Measurements from ENCODE around the gene MYLK3.
A peak's percentile ranks its signal among the peaks of the same experiment; 100 is the strongest.

MYLK3 gene

GRCh38 chr16:46757339-46758050 is 9.4 kb upstream of the MYLK3 start:
- no peak for DNase-seq

- no peak for DNase-seq
These were observed 8.6 kb upstream of the MYLK3 start for GRCh38 chr16:46756772-46757171.

DNA sequence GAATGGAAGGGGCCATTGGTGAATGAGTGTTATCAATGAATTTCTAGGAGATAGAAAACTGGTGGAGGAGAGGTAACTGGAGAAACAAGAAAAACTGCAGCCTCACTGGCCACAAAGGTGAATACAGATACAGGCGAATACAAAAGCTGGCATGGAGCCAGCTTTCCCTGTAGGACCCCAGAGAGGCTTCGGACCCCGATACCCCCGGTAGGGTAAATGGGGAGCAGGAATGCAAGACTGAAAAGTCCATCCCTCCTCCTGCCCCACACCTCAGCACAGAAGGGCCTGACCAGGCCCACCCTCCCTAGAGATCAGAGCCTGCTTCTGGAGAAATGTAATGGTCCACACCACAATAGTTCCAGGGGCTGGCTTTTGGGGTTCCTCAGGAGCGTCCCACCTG is 4.9 kb upstream of the MYLK3 start:
- DNase-seq = no peak

DNA sequence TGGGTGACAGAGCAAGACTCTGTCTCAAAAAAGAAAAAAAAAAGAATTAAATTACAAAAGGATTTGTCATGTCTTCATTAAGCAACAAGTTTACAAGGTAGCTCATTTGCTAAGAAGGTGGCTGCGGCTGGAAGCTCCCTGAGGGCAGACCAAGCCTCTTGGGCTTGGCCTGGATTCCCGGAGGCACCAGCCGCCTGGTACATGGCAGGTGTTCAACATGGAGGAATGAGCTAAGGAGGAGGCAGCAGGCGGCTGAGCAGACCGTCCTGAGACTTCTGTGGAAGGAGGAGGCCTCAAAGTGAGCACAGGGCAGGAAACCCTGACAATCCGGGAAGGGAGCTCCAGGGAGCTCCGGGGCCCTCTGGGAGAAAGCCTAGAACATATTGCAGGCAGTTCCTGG is 3.2 kb upstream of the MYLK3 start:
- DNase-seq = no peak

- no peak for DNase-seq
These were observed 896 bp upstream of the MYLK3 start for GRCh38 chr16:46748775-46749705.

DNA sequence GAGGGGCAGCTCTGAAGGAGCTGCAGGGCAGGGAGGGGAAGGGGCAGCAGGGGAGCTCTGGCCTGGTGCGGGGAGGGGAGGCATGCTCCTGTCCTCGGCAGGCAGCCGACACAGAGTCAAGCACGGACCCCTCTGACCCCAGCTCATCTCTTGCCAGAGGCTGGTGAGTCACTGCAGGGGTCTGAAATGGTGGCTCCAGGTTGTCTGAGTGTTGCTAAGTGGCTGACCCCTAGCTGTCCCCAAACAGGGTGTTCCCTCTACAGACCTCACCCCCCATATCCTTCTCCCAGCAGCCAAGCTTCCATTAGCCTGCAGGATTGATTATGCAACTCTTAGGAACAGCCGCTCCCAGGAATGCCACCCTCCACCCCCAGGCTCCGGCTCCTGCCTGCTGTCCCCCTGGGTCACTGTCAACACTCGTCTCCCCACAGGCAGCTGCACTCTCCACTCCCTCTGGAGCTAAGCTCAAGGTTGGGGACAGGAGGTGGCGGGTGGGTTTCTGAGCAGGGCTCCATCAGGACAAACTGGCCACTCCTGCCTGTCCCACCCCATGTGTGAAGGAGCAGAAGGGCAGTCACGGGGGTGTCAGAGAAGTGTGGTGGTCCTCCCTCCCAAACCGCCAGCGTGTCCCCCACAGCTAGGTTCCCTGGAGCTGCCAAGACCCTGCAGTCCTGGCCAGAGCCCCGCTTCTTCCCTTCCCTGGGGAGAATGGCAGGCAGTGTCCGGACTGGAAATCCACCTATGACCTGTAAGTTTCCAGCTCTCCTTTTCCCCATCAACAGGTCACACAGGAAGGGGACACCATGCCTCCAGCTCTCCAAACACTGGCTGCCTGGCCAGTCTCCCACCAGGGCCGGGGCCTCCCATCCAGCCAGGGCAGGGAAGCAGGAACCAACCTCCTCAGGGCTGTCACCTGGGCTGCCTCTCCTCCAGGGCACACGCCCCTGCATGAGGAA is 1.0 kb downstream of the MYLK3 start:
- no peak for DNase-seq

DNA sequence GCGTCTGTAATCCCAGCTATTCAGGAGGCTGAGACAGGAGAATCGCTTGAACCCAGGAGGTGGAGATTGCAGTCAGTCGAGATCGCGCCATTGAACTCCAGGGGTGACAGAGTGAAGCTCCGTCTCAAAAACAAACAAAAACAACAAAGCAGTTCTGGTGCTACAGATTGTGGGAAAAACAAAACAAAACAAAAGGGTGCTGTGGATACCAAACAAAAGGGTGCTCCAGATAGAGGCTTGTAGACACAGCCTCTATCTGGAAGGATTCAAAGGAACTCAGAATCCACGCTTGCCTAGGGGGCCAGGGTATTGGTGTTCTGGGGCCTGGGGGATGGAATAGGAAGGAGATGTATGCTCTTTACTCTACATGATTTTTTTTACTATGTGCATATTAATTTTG is 2.5 kb downstream of the MYLK3 start:
- DNase-seq = no peak

DNA sequence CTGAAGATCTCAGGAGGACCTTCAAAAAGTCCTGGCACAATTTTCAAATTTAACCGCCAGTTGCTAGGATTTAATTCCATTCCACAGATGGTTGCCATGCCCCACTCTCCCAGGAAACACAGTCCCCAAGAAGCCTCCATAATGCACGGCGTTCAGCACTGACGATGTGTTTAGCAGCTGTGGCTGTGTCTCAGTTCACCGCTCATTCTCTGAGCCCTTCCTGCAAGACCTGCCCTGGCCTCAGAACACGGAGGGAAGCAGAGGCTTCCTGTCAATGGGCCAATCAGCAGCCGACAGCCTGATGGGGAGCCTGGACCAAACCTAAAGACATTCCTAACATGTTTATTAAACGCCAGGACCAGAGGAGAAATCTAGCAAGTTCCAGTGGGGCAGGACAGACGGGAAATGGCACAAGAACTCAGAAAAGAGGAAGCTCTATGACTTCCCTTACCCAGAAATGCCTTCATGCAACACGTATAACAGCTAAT is 4.9 kb downstream of the MYLK3 start:
- DNase-seq = peak; percentile 51

DNA sequence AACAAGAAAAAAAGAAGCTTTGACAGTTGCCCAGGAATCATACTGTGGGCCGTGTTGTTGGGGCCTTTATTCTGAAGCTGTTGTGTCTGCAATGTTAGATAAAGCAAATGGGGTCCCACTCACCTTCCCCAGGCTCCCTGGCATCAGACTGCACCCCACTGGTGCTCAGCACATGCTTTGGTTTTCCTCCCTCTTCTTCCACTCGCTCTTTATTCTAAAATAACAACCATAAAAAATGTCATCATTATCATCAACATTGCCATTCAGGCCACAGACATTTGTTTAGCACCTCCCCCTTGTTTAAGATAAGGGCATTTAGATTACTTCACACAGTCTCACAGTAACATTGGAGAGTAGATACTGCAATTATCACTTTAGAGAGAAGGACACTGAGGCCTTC is 8.2 kb downstream of the MYLK3 start:
- peak; percentile 62 for DNase-seq

DNA sequence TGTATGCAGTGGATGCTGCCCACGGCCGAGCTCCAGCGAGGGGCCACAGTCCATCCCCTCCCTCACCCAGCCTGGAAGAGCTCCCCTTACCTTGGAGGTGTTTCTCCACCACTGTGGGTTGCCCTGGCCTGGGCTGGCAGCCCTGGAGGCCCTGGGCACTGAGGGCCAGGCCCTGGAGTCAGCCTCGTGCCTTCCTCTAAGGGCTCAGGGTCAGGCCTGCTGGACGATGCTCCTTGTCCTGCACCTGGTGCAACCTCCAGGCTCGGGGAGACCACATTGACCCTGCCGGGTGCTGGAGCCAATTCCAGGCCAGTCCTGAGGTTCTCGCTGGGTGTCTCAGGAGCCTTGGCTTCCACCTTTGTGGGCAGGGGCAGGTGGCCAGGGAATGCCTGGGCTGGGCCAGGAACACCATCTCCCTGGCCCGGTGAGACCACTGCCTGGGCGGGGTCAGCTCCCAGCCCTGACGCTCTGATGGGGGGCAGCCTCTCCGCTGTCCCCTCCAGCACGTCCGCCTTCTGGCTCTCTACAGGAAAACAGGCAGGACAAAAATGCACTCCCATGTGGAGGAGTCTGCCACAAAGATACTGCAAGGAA is 10.4 kb downstream of the MYLK3 start:
- DNase-seq = no peak

DNA sequence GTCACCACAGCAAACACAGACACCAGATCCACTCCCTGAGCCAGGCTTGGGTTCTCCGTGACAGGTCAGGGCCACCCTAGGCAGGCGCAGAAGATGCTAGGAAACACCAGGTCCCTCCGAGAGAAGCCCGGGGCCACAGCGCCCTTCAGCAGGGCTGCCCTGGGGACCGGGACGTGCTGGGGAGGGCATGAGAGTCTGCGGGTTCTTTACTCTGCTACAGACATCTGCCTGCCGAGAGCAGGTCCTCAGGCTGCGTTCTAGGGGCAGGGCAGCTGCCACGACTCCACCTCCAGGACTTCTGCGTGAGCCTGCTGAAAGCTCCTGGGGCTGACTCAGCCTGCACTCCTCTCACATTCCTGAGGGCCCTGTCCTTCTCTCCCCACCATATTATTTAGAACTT is 11.4 kb downstream of the MYLK3 start:
- DNase-seq = no peak

- no peak for DNase-seq
These were observed 14.8 kb downstream of the MYLK3 start for GRCh38 chr16:46733319-46733830.

DNA sequence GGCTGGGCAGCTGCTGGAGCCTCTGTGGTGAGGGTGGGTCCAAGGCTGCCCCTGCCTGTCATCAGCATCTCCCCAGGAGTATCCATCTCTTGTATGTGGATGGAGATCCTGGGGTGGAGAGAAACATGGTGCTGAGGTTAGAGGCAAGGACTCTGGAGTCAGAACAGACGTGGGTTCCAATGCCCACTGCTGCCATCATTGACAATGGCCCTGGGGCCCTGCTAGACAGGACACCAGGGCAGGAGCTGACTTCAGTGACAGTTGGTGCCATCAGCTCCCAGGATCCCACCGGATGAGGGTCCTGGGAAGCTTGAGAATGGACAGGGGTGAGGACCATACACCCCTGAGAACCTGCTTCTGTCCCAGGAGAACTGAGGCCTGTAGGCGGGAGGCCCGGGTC is 15.6 kb downstream of the MYLK3 start:
- DNase-seq = no peak

GRCh38 chr16:46731691-46732555 is 16.2 kb downstream of the MYLK3 start:
- peak; percentile 15 for DNase-seq

GRCh38 chr16:46730801-46731690 is 17.1 kb downstream of the MYLK3 start:
- DNase-seq = no peak

DNA sequence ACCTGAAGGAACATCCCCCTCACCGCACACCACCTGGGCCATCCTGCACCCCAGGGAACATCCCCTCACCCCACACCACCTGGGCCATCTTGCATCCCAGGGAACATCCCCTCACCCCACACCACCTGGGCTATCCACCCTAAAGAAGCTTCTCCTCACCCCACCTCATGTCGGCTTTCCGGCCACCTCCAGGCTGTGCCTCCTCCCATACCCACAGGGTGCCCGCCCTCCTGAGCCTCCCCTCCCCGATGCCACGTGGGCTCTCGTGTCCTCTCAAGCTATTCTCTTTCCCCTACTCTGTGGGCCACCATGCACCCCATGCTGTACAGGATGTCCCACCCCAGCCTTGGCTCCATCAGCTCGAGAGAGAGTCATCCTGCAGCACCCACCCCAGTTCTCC is 18.0 kb downstream of the MYLK3 start:
- DNase-seq = no peak

GRCh38 chr16:46729326-46729995 is 18.7 kb downstream of the MYLK3 start:
- DNase-seq = no peak

- DNase-seq = no peak
These were observed 19.3 kb downstream of the MYLK3 start for GRCh38 chr16:46728806-46729205.

DNA sequence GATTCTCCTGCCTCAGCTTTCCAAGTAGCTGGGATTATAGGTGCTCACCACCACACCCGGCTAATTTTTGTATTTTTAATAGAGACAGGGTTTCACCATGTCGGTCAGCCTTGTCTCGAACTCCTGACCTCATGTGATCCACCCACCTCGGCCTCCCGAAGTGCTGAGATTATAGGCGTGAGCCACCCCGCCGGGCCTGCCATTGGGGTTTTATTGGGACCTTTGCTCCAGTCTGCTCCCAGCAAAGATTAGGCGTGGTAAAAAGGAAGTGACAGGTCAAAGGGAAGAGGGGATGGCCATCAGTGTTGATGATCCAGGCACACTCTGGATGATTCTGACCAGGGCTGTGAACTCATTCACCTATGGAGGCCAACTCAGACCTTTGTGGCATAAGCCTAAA is 20.5 kb downstream of the MYLK3 start:
- no peak for DNase-seq

DNA sequence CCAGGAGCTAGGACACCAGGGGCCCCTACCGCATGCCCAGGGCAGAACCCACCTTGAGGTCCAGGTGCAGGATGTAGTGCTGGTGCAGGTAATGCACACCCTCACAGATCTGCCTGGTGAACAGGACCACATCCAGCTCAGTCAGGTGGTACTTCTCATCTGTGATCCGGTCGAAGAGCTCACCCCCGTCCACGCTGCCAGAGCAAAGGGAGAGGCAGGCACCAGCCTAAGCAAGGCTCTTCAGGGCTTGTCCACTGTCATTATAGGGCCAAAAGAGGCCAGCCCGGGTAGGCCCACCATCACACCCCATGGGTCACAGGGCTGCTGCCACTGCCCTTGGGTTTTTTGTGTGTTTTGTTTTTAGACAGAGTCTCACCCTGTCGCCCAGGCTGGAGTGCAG is 21.0 kb downstream of the MYLK3 start:
- DNase-seq = no peak
